OCI-LY1 (cell line): ENCODE data around the gene TMEM139.

Experiments
- H2AFZ ChIP-seq: fragments of 200-600 bp; sonication (generic), shearing (Covaris generic); 2 replicates; pipeline ENCODE4 v1.6.0; 2014; ENCODE audit warnings: antibody characterized with exemption, mild to moderate bottlenecking, low read length
- H3F3A ChIP-seq: fragments of 200-600 bp; sonication (generic), shearing (Covaris generic); 2 replicates; pipeline ENCODE4 v1.6.0; 2014; ENCODE audit warnings: mild to moderate bottlenecking, antibody characterized with exemption, low read length, moderate library complexity; ENCODE audit not compliant: insufficient read depth
- H3K27ac ChIP-seq: fragments of 200-600 bp; sonication (generic); 2 replicates; pipeline ENCODE4 v1.5.1; 2014; ENCODE audit warnings: low read length, mixed run types, mild to moderate bottlenecking, low read depth; ENCODE audit not compliant: poor library complexity, severe bottlenecking
- H3K27me3 ChIP-seq: fragments of 200-600 bp; sonication (generic); 2 replicates; pipeline ENCODE4 v1.6.0; 2014; ENCODE audit warnings: antibody characterized with exemption, mild to moderate bottlenecking, low read length, moderate library complexity; ENCODE audit not compliant: insufficient read depth
- H3K36me3 ChIP-seq: fragments of 200-600 bp; sonication (generic); 2 replicates; pipeline ENCODE4 v1.6.1; 2014; ENCODE audit warnings: mild to moderate bottlenecking, antibody characterized with exemption, low read length, moderate library complexity, mixed read lengths; ENCODE audit not compliant: insufficient read depth
- H3K4me1 ChIP-seq: fragments of 200-600 bp; sonication (generic); 2 replicates; pipeline ENCODE4 v1.5.1; 2014; ENCODE audit warnings: mild to moderate bottlenecking, low read length, moderate library complexity; ENCODE audit not compliant: insufficient read depth, severe bottlenecking
- H3K4me2 ChIP-seq: fragments of 200-600 bp; sonication (generic), shearing (Covaris generic); 2 replicates; pipeline ENCODE4 v1.6.1; 2014; ENCODE audit warnings: low read length
- H3K4me3 ChIP-seq: fragments of 200-600 bp; sonication (generic); 2 replicates; pipeline ENCODE4 v1.5.1; 2014; ENCODE audit warnings: low read length, low read depth, mild to moderate bottlenecking, mixed read lengths; ENCODE audit not compliant: poor library complexity, severe bottlenecking
- H3K79me2 ChIP-seq: fragments of 200-600 bp; shearing (Covaris generic); 2 replicates; pipeline ENCODE4 v1.6.1; 2016; ENCODE audit warnings: mixed run types, low read length, mixed read lengths; ENCODE audit not compliant: insufficient read depth
- H3K9ac ChIP-seq: fragments of 200-600 bp; sonication (generic), shearing (Covaris generic); 2 replicates; pipeline ENCODE4 v1.6.1; 2014; ENCODE audit warnings: mild to moderate bottlenecking, low read length, mixed read lengths
- H3K9me2 ChIP-seq: fragments of 200-600 bp; sonication (generic), shearing (Covaris generic); 2 replicates; pipeline ENCODE4 v1.6.1; 2014; ENCODE audit warnings: low read depth, mild to moderate bottlenecking, low read length, mixed read lengths
- H3K9me3 ChIP-seq: fragments of 200-600 bp; shearing (Covaris generic); 2 replicates; pipeline ENCODE4 v1.6.1; 2014; ENCODE audit warnings: low read length, mixed read lengths
- H4K20me1 ChIP-seq: fragments of 200-600 bp; sonication (generic), shearing (Covaris generic); 2 replicates; pipeline ENCODE4 v1.6.0; 2016; ENCODE audit warnings: mild to moderate bottlenecking, low read length; ENCODE audit not compliant: insufficient read depth
- EZH2 ChIP-seq: fragments of 200-600 bp; sonication (generic), shearing (Covaris generic); IDR thresholded peaks from 2 replicates; pipeline ENCODE4 v1.8.0; 2017; ENCODE audit warnings: borderline replicate concordance, mixed run types, mild to moderate bottlenecking, antibody characterized with exemption, low read length, moderate library complexity, mixed read lengths
- TF ChIP-seq, protein P1 (sequence below): fragments of 200-600 bp; sonication (generic), shearing (Covaris generic); IDR thresholded peaks from 2 replicates; pipeline ENCODE4 v1.5.1; 2017; ENCODE audit warnings: mild to moderate bottlenecking, antibody characterized with exemption, low read length, moderate library complexity, mixed read lengths

Gene TMEM139

DNA sequence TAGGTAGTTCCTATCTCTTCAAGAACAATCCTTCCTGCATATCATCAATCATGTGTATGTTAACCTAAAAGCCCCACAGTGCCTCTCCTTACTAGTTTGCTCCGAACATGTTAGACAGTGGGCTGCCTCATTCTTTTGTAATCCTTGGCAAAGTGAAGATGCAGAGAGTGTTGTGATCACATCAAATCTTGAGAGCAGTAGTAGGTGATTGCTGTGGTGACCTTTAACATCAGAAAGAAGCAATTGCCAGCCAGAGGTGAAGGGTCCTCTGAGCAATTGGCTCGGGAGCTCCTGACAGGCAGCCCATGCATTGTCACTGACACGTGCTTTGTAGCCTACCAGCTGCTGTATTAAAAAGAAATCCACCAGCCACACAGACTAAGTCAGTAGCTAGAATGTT, 41.1 kb upstream of the TMEM139 start:
- Histone ChIP-seq H3K9ac (no peak overlapping the region), H3K4me1 (no peaks in the 10 kb centered on the region), H4K20me1 (no peaks in the 10 kb centered on the region), H3F3A (no peaks in the 10 kb centered on the region), H3K9me2 (no peaks in the 10 kb centered on the region), H3K27me3 (no peaks in the 10 kb centered on the region), H3K36me3 (no peaks in the 10 kb centered on the region), H3K27ac (no peak overlapping the region), H3K4me3 (no peak overlapping the region), H3K79me2 (no peaks in the 10 kb centered on the region), H3K9me3 (no peaks in the 10 kb centered on the region), H3K4me2 (no peak overlapping the region), H2AFZ (no peak overlapping the region)
- TF ChIP-seq EZH2: no peak
- TF ChIP-seq, protein P1, sequence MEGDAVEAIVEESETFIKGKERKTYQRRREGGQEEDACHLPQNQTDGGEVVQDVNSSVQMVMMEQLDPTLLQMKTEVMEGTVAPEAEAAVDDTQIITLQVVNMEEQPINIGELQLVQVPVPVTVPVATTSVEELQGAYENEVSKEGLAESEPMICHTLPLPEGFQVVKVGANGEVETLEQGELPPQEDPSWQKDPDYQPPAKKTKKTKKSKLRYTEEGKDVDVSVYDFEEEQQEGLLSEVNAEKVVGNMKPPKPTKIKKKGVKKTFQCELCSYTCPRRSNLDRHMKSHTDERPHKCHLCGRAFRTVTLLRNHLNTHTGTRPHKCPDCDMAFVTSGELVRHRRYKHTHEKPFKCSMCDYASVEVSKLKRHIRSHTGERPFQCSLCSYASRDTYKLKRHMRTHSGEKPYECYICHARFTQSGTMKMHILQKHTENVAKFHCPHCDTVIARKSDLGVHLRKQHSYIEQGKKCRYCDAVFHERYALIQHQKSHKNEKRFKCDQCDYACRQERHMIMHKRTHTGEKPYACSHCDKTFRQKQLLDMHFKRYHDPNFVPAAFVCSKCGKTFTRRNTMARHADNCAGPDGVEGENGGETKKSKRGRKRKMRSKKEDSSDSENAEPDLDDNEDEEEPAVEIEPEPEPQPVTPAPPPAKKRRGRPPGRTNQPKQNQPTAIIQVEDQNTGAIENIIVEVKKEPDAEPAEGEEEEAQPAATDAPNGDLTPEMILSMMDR: no peak

GRCh38 chr7:143244321-143244720, 40.4 kb upstream of the TMEM139 start:
- Histone ChIP-seq H3K9ac (no peak overlapping the region), H3K36me3 (no peaks in the 10 kb centered on the region), H3K79me2 (no peaks in the 10 kb centered on the region), H3K4me1 (no peaks in the 10 kb centered on the region), H3K4me2 (no peak overlapping the region), H3K9me3 (0 out of 2 replicates have a peak, but pooled peaks cover 4% of the 10 kb centered on the region), H3K27me3 (no peaks in the 10 kb centered on the region), H3K9me2 (no peaks in the 10 kb centered on the region), H2AFZ (no peak overlapping the region), H3K4me3 (no peak overlapping the region), H3K27ac (no peak overlapping the region), H4K20me1 (no peaks in the 10 kb centered on the region), H3F3A (no peaks in the 10 kb centered on the region)
- TF ChIP-seq, protein P1: no peak
- no peak for TF ChIP-seq EZH2

GRCh38 chr7:143245123-143245522, 39.6 kb upstream of the TMEM139 start:
- Histone ChIP-seq H3K9ac (no peak overlapping the region), H3K79me2 (no peaks in the 10 kb centered on the region), H3K9me3 (0 out of 2 replicates have a peak, but pooled peaks cover 4% of the 10 kb centered on the region), H3K4me2 (no peak overlapping the region), H3K4me1 (no peaks in the 10 kb centered on the region), H3K4me3 (no peak overlapping the region), H3K27ac (no peak overlapping the region), H3K27me3 (no peaks in the 10 kb centered on the region), H4K20me1 (no peaks in the 10 kb centered on the region), H3K36me3 (no peaks in the 10 kb centered on the region), H3K9me2 (no peaks in the 10 kb centered on the region), H2AFZ (no peak overlapping the region), H3F3A (no peaks in the 10 kb centered on the region)
- TF ChIP-seq, protein P1: no peak
- no peak for TF ChIP-seq EZH2
